ENCODE data around the gene EFNB1.
"Not testable (repeated sequence)": the region's sequence is repeated elsewhere in the genome, so short reads cannot be mapped to it uniquely, and the experiment has no call there.

The EFNB1 gene

GRCh38 chrX:68828740-68829581 is at the start of gene EFNB1:
Gene EFNB1 (plus strand): TSS chrX:68829021. CDS start chrX:68829777, 756 bp downstream.
- Mint-ChIP-seq H3K4me1 (ENCODE audit: low read depth) (peaks cover 18% of the 10 kb centered on the region), H3K9me3 (ENCODE audit: low read depth) (no peaks in the 10 kb centered on the region), H3K27ac (peak within 1 kb of the TSS; percentile 19), H3K27me3 (no peaks in the 10 kb centered on the region), H3K4me3 (peak within 1 kb of the TSS; percentile 90), H3K36me3 (no peaks in the 10 kb centered on the region)

GRCh38 chrX:68781295-68781694 is 47.5 kb upstream of the EFNB1 start:
- H3K4me3 Mint-ChIP-seq; H3K9me3 Mint-ChIP-seq (ENCODE audit: low read depth); H3K27ac Mint-ChIP-seq; H3K36me3 Mint-ChIP-seq; H3K27me3 Mint-ChIP-seq; H3K4me1 Mint-ChIP-seq (ENCODE audit: low read depth): not testable (repeated sequence)

GRCh38 chrX:68784816-68785215 is 44.0 kb upstream of the EFNB1 start:
- Mint-ChIP-seq H3K27ac (no peak overlapping the region), H3K4me1 (ENCODE audit: low read depth) (no peaks in the 10 kb centered on the region)

DNA sequence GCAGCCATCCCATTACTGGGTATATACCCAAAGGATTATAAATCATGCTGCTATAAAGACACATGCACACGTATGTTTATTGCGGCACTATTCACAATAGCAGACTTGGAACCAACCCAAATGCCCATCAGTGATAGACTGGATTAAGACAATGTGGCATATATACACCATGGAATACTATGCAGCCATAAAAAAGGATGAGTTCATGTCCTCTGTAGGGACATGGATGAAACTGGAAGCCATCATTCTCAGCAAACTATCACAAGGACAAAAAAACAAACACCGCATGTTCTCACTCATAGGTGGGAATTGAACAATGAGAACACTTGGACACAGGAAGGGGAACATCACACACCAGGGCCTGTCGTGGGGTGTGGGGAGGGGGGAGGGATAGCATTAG is 42.2 kb upstream of the EFNB1 start:
- H3K4me3 Mint-ChIP-seq; H3K36me3 Mint-ChIP-seq; H3K27ac Mint-ChIP-seq; H3K4me1 Mint-ChIP-seq (ENCODE audit: low read depth); H3K27me3 Mint-ChIP-seq; H3K9me3 Mint-ChIP-seq (ENCODE audit: low read depth): not testable (repeated sequence)

More at GRCh38 chrX:68784816-68785215, 44.0 kb upstream of the EFNB1 start:
- peaks cover 4% of the 10 kb centered on the region for H3K9me3 Mint-ChIP-seq (ENCODE audit: low read depth)
- no peaks in the 10 kb centered on the region for H3K27me3 Mint-ChIP-seq
- H3K4me3 Mint-ChIP-seq, result no peak overlapping the region
- H3K36me3 Mint-ChIP-seq, result no peaks in the 10 kb centered on the region

GRCh38 chrX:68789966-68790365 is 38.9 kb upstream of the EFNB1 start:
- Mint-ChIP-seq H3K27ac (no peak overlapping the region), H3K9me3 (ENCODE audit: low read depth) (no peaks in the 10 kb centered on the region), H3K27me3 (no peaks in the 10 kb centered on the region), H3K36me3 (no peaks in the 10 kb centered on the region), H3K4me3 (no peak overlapping the region), H3K4me1 (ENCODE audit: low read depth) (no peaks in the 10 kb centered on the region)

DNA sequence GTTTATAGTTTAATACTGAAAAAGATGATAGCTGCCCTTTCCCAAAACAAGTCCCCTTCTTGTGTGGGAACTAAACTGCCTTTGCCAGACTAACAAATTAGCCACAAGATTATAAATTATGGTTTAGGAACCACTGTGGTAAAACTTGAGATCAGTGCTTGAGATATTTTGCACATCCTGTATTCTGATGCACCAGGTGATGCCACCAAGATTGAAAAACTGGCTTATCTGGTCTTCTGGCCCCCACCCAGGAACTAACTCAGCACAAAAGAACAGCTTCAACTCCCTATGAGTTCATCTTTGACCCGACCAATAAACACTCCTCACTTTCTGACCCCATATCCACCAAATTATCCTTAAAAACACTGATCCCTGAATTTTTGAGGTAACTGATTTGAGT is 36.7 kb upstream of the EFNB1 start:
- Mint-ChIP-seq H3K27me3 (no peaks in the 10 kb centered on the region), H3K9me3 (ENCODE audit: low read depth) (no peaks in the 10 kb centered on the region), H3K27ac (no peak overlapping the region), H3K4me1 (ENCODE audit: low read depth) (no peaks in the 10 kb centered on the region), H3K36me3 (no peaks in the 10 kb centered on the region), H3K4me3 (no peak overlapping the region)

GRCh38 chrX:68794461-68794860 is 34.4 kb upstream of the EFNB1 start:
- Mint-ChIP-seq H3K36me3 (peaks cover 2% of the 10 kb centered on the region), H3K4me3 (no peak overlapping the region), H3K27me3 (no peaks in the 10 kb centered on the region), H3K9me3 (ENCODE audit: low read depth) (no peaks in the 10 kb centered on the region), H3K27ac (no peak overlapping the region), H3K4me1 (ENCODE audit: low read depth) (no peaks in the 10 kb centered on the region)

GRCh38 chrX:68795741-68796140 is 33.1 kb upstream of the EFNB1 start:
- H3K9me3 Mint-ChIP-seq (ENCODE audit: low read depth), result no peaks in the 10 kb centered on the region
- no peaks in the 10 kb centered on the region for H3K4me1 Mint-ChIP-seq (ENCODE audit: low read depth)

DNA sequence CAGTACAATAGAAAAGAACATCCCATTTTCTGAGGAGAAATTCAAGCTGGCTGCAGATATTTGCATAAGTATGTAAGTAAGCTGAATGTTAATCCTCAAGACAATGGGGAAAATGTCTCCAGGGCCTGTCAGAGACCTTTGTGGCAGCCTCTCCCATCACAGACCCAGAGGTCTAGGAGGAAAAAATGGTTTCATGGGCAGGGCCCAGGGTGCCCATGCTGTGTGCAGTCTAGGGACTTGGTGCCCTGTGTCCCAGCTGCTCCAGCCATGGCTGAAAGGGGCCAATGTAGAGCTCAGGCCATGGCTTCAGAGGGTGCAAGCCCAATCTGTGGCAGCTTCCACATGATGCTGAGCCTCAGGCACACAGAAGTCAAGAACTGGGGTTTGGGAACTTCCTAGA is 30.4 kb upstream of the EFNB1 start:
- H3K27ac Mint-ChIP-seq, H3K4me3 Mint-ChIP-seq: not testable (repeated sequence)

More at GRCh38 chrX:68795741-68796140, 33.1 kb upstream of the EFNB1 start:
- Mint-ChIP-seq H3K27ac (no peak overlapping the region), H3K27me3 (peaks cover 2% of the 10 kb centered on the region), H3K36me3 (peaks cover 2% of the 10 kb centered on the region), H3K4me3 (no peak overlapping the region)

DNA sequence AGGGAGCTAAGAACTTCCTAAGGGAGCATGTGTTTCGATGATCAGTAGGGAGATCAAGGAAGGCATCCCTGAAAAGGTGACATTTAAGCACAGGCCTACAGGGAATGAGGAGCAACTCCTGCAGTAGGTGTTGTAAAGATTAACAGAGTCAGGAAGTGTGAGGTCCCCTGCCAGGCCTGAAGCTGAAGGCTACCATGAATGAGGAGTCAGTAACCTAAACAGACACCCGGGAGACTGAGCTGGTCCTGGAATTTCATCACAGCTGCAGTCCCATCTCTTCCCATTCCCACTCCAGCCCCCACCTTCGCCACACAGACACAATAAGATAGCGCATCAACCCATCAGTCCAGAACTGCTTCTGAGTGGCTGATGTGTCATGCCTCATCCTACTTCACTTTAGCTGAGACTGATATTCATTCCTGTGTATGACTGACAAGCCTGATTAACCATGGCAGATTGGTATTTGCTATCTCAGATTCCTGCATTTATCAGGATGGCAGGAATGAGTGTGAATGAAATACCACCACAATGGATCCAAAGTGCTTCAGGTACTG is 27.0 kb upstream of the EFNB1 start:
- Mint-ChIP-seq H3K36me3 (peaks cover 2% of the 10 kb centered on the region), H3K4me3 (no peak overlapping the region), H3K27me3 (peaks cover 2% of the 10 kb centered on the region)

More for the DNA sequence above, 30.4 kb upstream of the EFNB1 start:
- H3K27me3 Mint-ChIP-seq; H3K9me3 Mint-ChIP-seq (ENCODE audit: low read depth); H3K36me3 Mint-ChIP-seq; H3K4me1 Mint-ChIP-seq (ENCODE audit: low read depth): not testable (repeated sequence)

DNA sequence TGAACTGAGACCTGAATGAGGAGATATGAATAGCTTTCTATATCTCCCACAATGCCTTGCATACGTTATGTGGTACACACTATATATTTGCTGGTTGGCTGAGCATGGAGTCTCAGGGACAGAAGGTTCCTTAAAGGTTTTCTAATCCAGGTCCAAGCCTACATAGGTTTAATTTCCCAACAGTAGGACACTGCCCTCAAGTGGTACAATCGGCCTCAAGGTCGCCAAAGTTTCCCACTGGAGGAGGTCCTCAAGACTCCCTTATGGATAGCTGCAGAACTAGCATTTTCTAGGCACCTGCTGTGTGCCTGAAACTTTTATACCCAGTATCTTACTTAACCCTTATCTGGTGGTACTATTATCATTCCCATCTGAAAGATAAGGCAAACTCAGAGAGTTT is 21.0 kb upstream of the EFNB1 start:
- H3K4me1 Mint-ChIP-seq (ENCODE audit: low read depth), result no peaks in the 10 kb centered on the region
- H3K9me3 Mint-ChIP-seq (ENCODE audit: low read depth), result no peaks in the 10 kb centered on the region
- no peak overlapping the region for H3K4me3 Mint-ChIP-seq
- H3K36me3 Mint-ChIP-seq, result no peaks in the 10 kb centered on the region
- no peak overlapping the region for H3K27ac Mint-ChIP-seq
- peaks cover 7% of the 10 kb centered on the region for H3K27me3 Mint-ChIP-seq

More for the DNA sequence above, 27.0 kb upstream of the EFNB1 start:
- Mint-ChIP-seq H3K9me3 (ENCODE audit: low read depth) (no peaks in the 10 kb centered on the region), H3K27ac (no peak overlapping the region), H3K4me1 (ENCODE audit: low read depth) (no peaks in the 10 kb centered on the region)

DNA sequence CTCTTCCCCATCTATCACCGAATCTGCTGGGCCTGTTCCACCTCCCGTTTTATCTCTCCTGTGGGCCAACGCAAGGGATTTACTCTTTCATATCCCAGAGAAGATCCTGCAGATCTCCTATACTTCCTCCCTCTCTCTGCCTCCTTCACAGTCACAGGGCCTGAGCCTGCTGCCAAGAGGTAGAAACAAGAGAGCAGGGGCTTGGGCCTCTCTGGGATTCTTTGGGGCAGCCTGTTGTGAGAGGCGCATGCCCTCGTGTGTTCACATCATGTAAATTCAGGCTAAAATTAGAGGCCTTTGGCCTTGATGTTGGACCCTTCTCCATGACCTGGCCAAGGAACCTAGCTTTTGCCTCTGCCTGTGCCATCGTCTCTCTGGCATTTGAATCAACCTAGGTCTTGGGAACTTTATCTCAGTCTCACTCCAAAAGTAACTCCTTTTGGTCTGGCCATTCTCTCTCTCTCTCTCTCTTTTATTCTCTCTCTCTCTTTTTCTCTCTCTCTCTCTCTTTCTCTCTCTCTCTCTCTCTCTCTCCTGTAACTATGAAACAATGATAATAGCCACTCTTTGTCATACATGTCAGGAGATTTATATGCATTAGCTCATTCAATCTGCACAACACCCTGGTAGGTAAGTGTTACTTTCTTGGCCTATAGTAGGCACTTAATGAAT is 20.0 kb upstream of the EFNB1 start:
- H3K9me3 Mint-ChIP-seq (ENCODE audit: low read depth), result no peaks in the 10 kb centered on the region
- H3K4me3 Mint-ChIP-seq, result no peak overlapping the region
- H3K27me3 Mint-ChIP-seq, result peaks cover 7% of the 10 kb centered on the region
- H3K4me1 Mint-ChIP-seq (ENCODE audit: low read depth), result no peaks in the 10 kb centered on the region
- H3K36me3 Mint-ChIP-seq, result no peaks in the 10 kb centered on the region
- H3K27ac Mint-ChIP-seq, result no peak overlapping the region

DNA sequence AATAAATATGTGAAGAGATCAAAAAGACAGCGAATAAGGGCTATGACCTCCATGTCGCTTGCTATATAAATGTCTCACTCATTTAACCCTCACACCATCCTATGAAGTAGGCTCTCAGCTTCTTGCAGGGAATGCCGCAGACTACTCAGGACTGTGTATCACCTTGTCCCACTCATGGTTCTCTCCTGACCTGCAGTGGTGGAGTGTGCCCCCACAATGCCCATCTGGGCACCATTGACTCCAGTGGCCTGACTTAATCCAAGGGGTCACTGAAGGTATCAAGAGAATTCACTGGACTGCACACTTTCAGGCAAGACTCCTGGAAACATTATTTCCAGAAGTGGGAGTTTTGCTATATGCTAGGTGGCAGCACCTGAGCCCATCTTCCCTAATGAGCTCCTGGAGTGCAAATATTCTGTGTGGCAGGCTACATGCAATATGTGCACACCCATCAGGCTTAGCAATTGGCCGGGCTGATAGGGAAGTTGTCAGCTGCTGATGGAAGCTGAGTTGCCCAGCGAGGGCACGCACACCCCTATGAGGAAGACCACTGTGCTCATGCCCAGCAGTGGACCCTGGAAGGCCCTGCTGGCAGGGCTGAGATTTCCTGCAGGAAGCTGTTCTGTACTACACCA is 8.2 kb upstream of the EFNB1 start:
- no peaks in the 10 kb centered on the region for H3K9me3 Mint-ChIP-seq (ENCODE audit: low read depth)
- no peaks in the 10 kb centered on the region for H3K27me3 Mint-ChIP-seq
- no peak overlapping the region for H3K4me3 Mint-ChIP-seq
- no peaks in the 10 kb centered on the region for H3K36me3 Mint-ChIP-seq
- H3K4me1 Mint-ChIP-seq (ENCODE audit: low read depth), result peaks cover 1% of the 10 kb centered on the region
- H3K27ac Mint-ChIP-seq, result no peak overlapping the region

GRCh38 chrX:68821616-68822015 is 7.2 kb upstream of the EFNB1 start:
- Mint-ChIP-seq H3K4me1 (ENCODE audit: low read depth) (peaks cover 1% of the 10 kb centered on the region), H3K27ac (no peak overlapping the region), H3K4me3 (no peak overlapping the region), H3K36me3 (no peaks in the 10 kb centered on the region), H3K27me3 (no peaks in the 10 kb centered on the region), H3K9me3 (ENCODE audit: low read depth) (no peaks in the 10 kb centered on the region)
